ENCODE data around the gene SGCD.

SGCD gene

GRCh38 chr5:156331181-156331580 is 4.2 kb downstream of the SGCD start:
- no peak overlapping the region for H3K4me3 ChIP-seq (ENCODE audit: low read depth, low read length)
- TF ChIP-seq CTCF (IDR thresholded peaks at IDR 0.05; ENCODE audit: low read depth, low read length), result no peak
- no peak for DNase-seq (ENCODE audit: low read depth, low spot score)
- in situ Hi-C loops (cut with HindIII; ENCODE audit: low sequenced_read_pairs), result no loop called here

- no peak for DNase-seq (ENCODE audit: low read depth, low spot score)
- no peak overlapping the region for H3K4me3 ChIP-seq (ENCODE audit: low read depth, low read length)
- in situ Hi-C loops (cut with HindIII; ENCODE audit: low sequenced_read_pairs), result no loop called here
- TF ChIP-seq CTCF (IDR thresholded peaks at IDR 0.05; ENCODE audit: low read depth, low read length), result no peak
Observed at GRCh38 chr5:156331845-156332244, 4.9 kb downstream of the SGCD start.

GRCh38 chr5:156332245-156332644 is 5.3 kb downstream of the SGCD start:
- TF ChIP-seq CTCF (IDR thresholded peaks at IDR 0.05; ENCODE audit: low read depth, low read length), result no peak
- no peak for DNase-seq (ENCODE audit: low read depth, low spot score)
- no peak overlapping the region for H3K4me3 ChIP-seq (ENCODE audit: low read depth, low read length)
- in situ Hi-C loops (cut with HindIII; ENCODE audit: low sequenced_read_pairs), result no loop called here

- TF ChIP-seq CTCF (IDR thresholded peaks at IDR 0.05; ENCODE audit: low read depth, low read length), result no peak
- no peak for DNase-seq (ENCODE audit: low read depth, low spot score)
- H3K4me3 ChIP-seq (ENCODE audit: low read depth, low read length), result no peak overlapping the region
- in situ Hi-C loops (cut with HindIII; ENCODE audit: low sequenced_read_pairs), result no loop called here
Observed at GRCh38 chr5:156339139-156339841, 12.3 kb downstream of the SGCD start.

- in situ Hi-C loops (cut with HindIII; ENCODE audit: low sequenced_read_pairs), result no loop called here
- DNase-seq (ENCODE audit: low read depth, low spot score), result no peak
- H3K4me3 ChIP-seq (ENCODE audit: low read depth, low read length), result no peak overlapping the region
- TF ChIP-seq CTCF (IDR thresholded peaks at IDR 0.05; ENCODE audit: low read depth, low read length), result no peak
Observed at GRCh38 chr5:156340893-156341292, 13.9 kb downstream of the SGCD start.

GRCh38 chr5:156350256-156350655 is 23.3 kb downstream of the SGCD start:
- TF ChIP-seq CTCF (IDR thresholded peaks at IDR 0.05; ENCODE audit: low read depth, low read length), result no peak
- no peak for DNase-seq (ENCODE audit: low read depth, low spot score)
- no peak overlapping the region for H3K4me3 ChIP-seq (ENCODE audit: low read depth, low read length)
- in situ Hi-C loops (cut with HindIII; ENCODE audit: low sequenced_read_pairs), result no loop called here

Measured in astrocyte of the spinal cord (primary cell).